Loucy (cell line): ENCODE measurements around the gene PVALEF.

ENCODE experiments used
- H2AFZ ChIP-seq: fragments of 200-600 bp; sonication (generic); 2 replicates; pipeline ENCODE4 v1.6.0; 2016; ENCODE audit warnings: antibody characterized with exemption, mild to moderate bottlenecking, low read length, moderate library complexity
- H3F3A ChIP-seq: fragments of 200-600 bp; 2 replicates; pipeline ENCODE4 v1.6.0; 2016; ENCODE audit warnings: antibody characterized with exemption, low read depth, mild to moderate bottlenecking
- H3K27me3 ChIP-seq: fragments of 200-600 bp; sonication (generic); 2 replicates; pipeline ENCODE4 v1.6.1; 2014; ENCODE audit warnings: low read length, mild to moderate bottlenecking; ENCODE audit not compliant: insufficient read depth, poor library complexity, severe bottlenecking
- H3K36me3 ChIP-seq: fragments of 200-600 bp; sonication (generic); 2 replicates; pipeline ENCODE4 v1.6.1; 2016; ENCODE audit warnings: low read length; ENCODE audit not compliant: insufficient read depth
- H3K4me1 ChIP-seq: fragments of 200-600 bp; sonication (generic); 2 replicates; pipeline ENCODE4 v1.5.1; 2014; ENCODE audit warnings: low read length, mild to moderate bottlenecking; ENCODE audit not compliant: insufficient read depth, poor library complexity, severe bottlenecking
- H3K4me2 ChIP-seq: fragments of 200-600 bp; sonication (generic); 2 replicates; pipeline ENCODE4 v1.6.0; 2014; ENCODE audit warnings: antibody characterized with exemption, low read length, low read depth, mild to moderate bottlenecking; ENCODE audit not compliant: poor library complexity, severe bottlenecking
- H3K4me3 ChIP-seq: fragments of 200-600 bp; sonication (generic); 2 replicates; pipeline ENCODE4 v1.5.1; 2014; ENCODE audit warnings: low read length, mild to moderate bottlenecking, mixed read lengths; ENCODE audit not compliant: poor library complexity, severe bottlenecking
- H3K79me2 ChIP-seq: fragments of 200-600 bp; sonication (generic); 2 replicates; pipeline ENCODE4 v1.6.1; 2014; ENCODE audit warnings: low read length; ENCODE audit not compliant: insufficient read depth
- H3K9ac ChIP-seq: fragments of 200-600 bp; sonication (generic); 2 replicates; pipeline ENCODE4 v1.6.0; 2014; ENCODE audit warnings: mild to moderate bottlenecking, low read depth, low read length, moderate library complexity; ENCODE audit not compliant: poor library complexity, severe bottlenecking
- H3K9me2 ChIP-seq: fragments of 200-600 bp; sonication (generic); replicated peaks from 2 replicates; pipeline ENCODE4 v1.6.1; 2016; ENCODE audit warnings: low read depth, low read length, mixed read lengths
- H3K9me3 ChIP-seq: fragments of 200-600 bp; sonication (generic); 2 replicates; pipeline ENCODE4 v1.6.1; 2014; ENCODE audit warnings: mild to moderate bottlenecking, antibody characterized with exemption, low read length, low read depth; ENCODE audit not compliant: insufficient read depth
- H4K20me1 ChIP-seq: fragments of 200-600 bp; sonication (generic); 2 replicates; pipeline ENCODE4 v1.6.0; 2014; ENCODE audit warnings: antibody characterized with exemption, low read length, mild to moderate bottlenecking; ENCODE audit not compliant: insufficient read depth, poor library complexity, severe bottlenecking
- CTCF ChIP-seq: fragments of 200-600 bp; sonication (generic); conservative IDR thresholded peaks from 2 replicates; pipeline ENCODE4 v1.5.1; 2014; ENCODE audit warnings: mild to moderate bottlenecking, antibody characterized with exemption, low read length
- EZH2phosphoT487 ChIP-seq: fragments of 200-600 bp; IDR thresholded peaks from 2 replicates; pipeline ENCODE4 v1.6.1; 2018; ENCODE audit warnings: antibody characterized with exemption, mild to moderate bottlenecking, moderate library complexity, borderline replicate concordance

Gene PVALEF

GRCh38 chr17:81169870-81170309 lies 4.6 kb downstream of the PVALEF start:
- TF ChIP-seq CTCF (no peak), EZH2phosphoT487 (no peak)
- H3K36me3 ChIP-seq: no peaks in the 10 kb centered on the region
- no peaks in the 10 kb centered on the region for H3F3A ChIP-seq

GRCh38 chr17:81170727-81171494 lies 5.6 kb downstream of the PVALEF start:
- Histone ChIP-seq H3K9me3 (no peaks in the 10 kb centered on the region), H3K4me1 (no peaks in the 10 kb centered on the region), H3K4me2 (no peak overlapping the region), H3F3A (no peaks in the 10 kb centered on the region), H3K79me2 (no peaks in the 10 kb centered on the region), H4K20me1 (no peaks in the 10 kb centered on the region), H3K27me3 (no peaks in the 10 kb centered on the region), H3K4me3 (no peak overlapping the region), H3K9me2 (no peaks in the 10 kb centered on the region), H3K9ac (no peak overlapping the region), H3K36me3 (no peaks in the 10 kb centered on the region), H2AFZ (no peak overlapping the region)
- TF ChIP-seq EZH2phosphoT487 (no peak), CTCF (no peak)

More at GRCh38 chr17:81169870-81170309, 4.6 kb downstream of the PVALEF start:
- Histone ChIP-seq H3K9ac (no peak overlapping the region), H3K4me3 (no peak overlapping the region), H3K4me1 (no peaks in the 10 kb centered on the region), H2AFZ (no peak overlapping the region), H3K9me2 (no peaks in the 10 kb centered on the region), H3K9me3 (no peaks in the 10 kb centered on the region), H3K79me2 (no peaks in the 10 kb centered on the region), H4K20me1 (no peaks in the 10 kb centered on the region), H3K27me3 (no peaks in the 10 kb centered on the region), H3K4me2 (no peak overlapping the region)

GRCh38 chr17:81171941-81172340 lies 6.6 kb downstream of the PVALEF start:
- Histone ChIP-seq H3K4me1 (no peaks in the 10 kb centered on the region), H3K9me3 (no peaks in the 10 kb centered on the region), H3K27me3 (no peaks in the 10 kb centered on the region), H3K4me2 (no peak overlapping the region), H3F3A (no peaks in the 10 kb centered on the region), H3K79me2 (no peaks in the 10 kb centered on the region), H4K20me1 (no peaks in the 10 kb centered on the region), H3K9ac (no peak overlapping the region), H3K9me2 (no peaks in the 10 kb centered on the region), H3K4me3 (no peak overlapping the region), H3K36me3 (no peaks in the 10 kb centered on the region), H2AFZ (no peak overlapping the region)
- TF ChIP-seq CTCF: no peak
- TF ChIP-seq EZH2phosphoT487: no peak
